Keratinocyte (primary cell): ENCODE data around the gene HRNR. TPM values are rescaled to one million over a fixed set of nuclear protein-coding genes. Genes with fewer than 3 reads are reported as not detected.

Source experiments
- DNase-seq: peaks from one replicate; pipeline ENCODE4 v3.0.0-alpha.2; 2011; ENCODE audit warnings: low read depth, missing footprints, low spot score
- FAIRE-seq: peaks from 2 replicates; lab custom pipeline; 2011; peaks lifted over from hg19 to GRCh38; lab: Jason Lieb, UNC
- H2AFZ ChIP-seq: 2 replicates; pipeline ENCODE4 v1.6.0; 2012; ENCODE audit warnings: low read length, control low read depth, inconsistent platforms; ENCODE audit not compliant: control insufficient read depth
- H3K27ac ChIP-seq: 2 replicates; pipeline ENCODE4 v1.5.1; 2011; ENCODE audit warnings: low read length; ENCODE audit not compliant: control insufficient read depth, insufficient read depth
- H3K27me3 ChIP-seq: 3 replicates; pipeline ENCODE4 v1.6.0; 2011; ENCODE audit warnings: low read length; ENCODE audit not compliant: control insufficient read depth, insufficient read depth; ENCODE audit errors: extremely low read depth
- H3K36me3 ChIP-seq, 2 experiments: 2 replicates in 1 of 2; 3 replicates in 1 of 2; pipeline ENCODE4 v1.5.1; 2011; ENCODE audit warnings: low read length in 2 of 2, mild to moderate bottlenecking in 1 of 2; ENCODE audit not compliant: control insufficient read depth in 2 of 2, insufficient read depth in 2 of 2; ENCODE audit errors: extremely low read depth in 1 of 2
- H3K4me1 ChIP-seq: 3 replicates; pipeline ENCODE4 v1.5.1; 2011; ENCODE audit warnings: low read length; ENCODE audit not compliant: control insufficient read depth, insufficient read depth; ENCODE audit errors: extremely low read depth
- H3K4me2 ChIP-seq: 3 replicates; pipeline ENCODE4 v1.6.0; 2011; ENCODE audit warnings: low read depth, low read length; ENCODE audit not compliant: control insufficient read depth, insufficient read depth; ENCODE audit errors: extremely low read depth
- H3K4me3 ChIP-seq, 3 experiments: fragments of 200-600 bp in 1 of 3; sonication (generic) in 1 of 3; 2 replicates in 2 of 3; 3 replicates in 1 of 3; pipeline ENCODE4 v1.5.1; 2011 to 2016; ENCODE audit warnings: low read length in 3 of 3, mild to moderate bottlenecking in 3 of 3, control low read depth in 2 of 3, inconsistent platforms in 1 of 3, low read depth in 1 of 3, mixed read lengths in 1 of 3, mixed run types in 1 of 3, moderate library complexity in 1 of 3; ENCODE audit not compliant: control insufficient read depth in 2 of 3, insufficient read depth in 2 of 3; ENCODE audit errors: extremely low read depth in 1 of 3
- H3K79me2 ChIP-seq: 2 replicates; pipeline ENCODE4 v1.6.0; 2012; ENCODE audit warnings: low read length; ENCODE audit not compliant: control insufficient read depth, insufficient read depth
- H3K9ac ChIP-seq: 3 replicates; pipeline ENCODE4 v1.6.0; 2011; ENCODE audit warnings: low read length; ENCODE audit not compliant: control insufficient read depth, insufficient read depth; ENCODE audit errors: extremely low read depth
- H3K9me1 ChIP-seq: 3 replicates; pipeline ENCODE4 v1.6.0; 2011; ENCODE audit warnings: low read length; ENCODE audit not compliant: control insufficient read depth, insufficient read depth; ENCODE audit errors: extremely low read depth
- H3K9me3 ChIP-seq: 2 replicates; pipeline ENCODE4 v1.5.1; 2012; ENCODE audit warnings: low read depth, low read length; ENCODE audit not compliant: control insufficient read depth
- H4K20me1 ChIP-seq: 3 replicates; pipeline ENCODE4 v1.6.0; 2011; ENCODE audit warnings: low read length; ENCODE audit not compliant: control insufficient read depth, insufficient read depth; ENCODE audit errors: extremely low read depth
- CTCF ChIP-seq, 3 experiments: IDR thresholded peaks in 1 of 3; conservative IDR thresholded peaks in 1 of 3; optimal IDR thresholded peaks in 1 of 3; 2 replicates in 2 of 3; 3 replicates in 1 of 3; pipeline versions ENCODE3 to v1.5.1; 2011; ENCODE audit warnings: low read length in 3 of 3, mild to moderate bottlenecking in 3 of 3, moderate library complexity in 2 of 3, control low read depth in 1 of 3, inconsistent platforms in 1 of 3; ENCODE audit not compliant: insufficient read depth in 2 of 3; ENCODE audit errors: extremely low read depth in 1 of 3
- EZH2 ChIP-seq: IDR thresholded peaks from one replicate; pipeline ENCODE4 v1.6.1; 2012; ENCODE audit warnings: inconsistent platforms, mild to moderate bottlenecking, low read length, moderate library complexity
- dilution Hi-C: fragments of 300-500 bp; cut with MboI; formaldehyde crosslinking; loops from one replicate; pipeline ENCODE4 v1.7.0; 2020; ENCODE audit warnings: low sequenced_read_pairs; ENCODE audit not compliant: extremely low pct_ligation_motif_present
- polyA plus RNA-seq, 5 experiments: library from polyadenylated mRNA; depleted of rRNA in 3 of 5; stranded (reverse) in 3 of 5; stranded (forward) in 1 of 5; unstranded in 1 of 5; fragments of >200 nt; gene quantifications; 1 replicate in 1 of 5; 2 replicates in 3 of 5; 3 replicates in 1 of 5; pipeline versions ENCODE4 v1.2.1 to v1.2.3, GENCODE V29; 2011 to 2012; ENCODE audit warnings: missing spikeins in 2 of 5, low read depth in 1 of 5, low replicate concordance in 1 of 5

The HRNR gene
- polyA plus RNA-seq, 1 donor (not counting 4 experiments of a cell fraction or from before 2014, with no cell fraction given) = 0.09 TPM

GRCh38 chr1:152182431-152182830 lies 41.6 kb downstream of the HRNR start:
- H3K4me1 ChIP-seq = peaks cover 65% of the 10 kb centered on the region
- DNase-seq = no peak

GRCh38 chr1:152179566-152179965 lies 44.4 kb downstream of the HRNR start:
- TF ChIP-seq CTCF (optimal IDR thresholded peaks at IDR 0.05 in 1 of 3, IDR thresholded peaks at IDR 0.05 in 1 of 3, conservative IDR thresholded peaks at IDR 0.05 in 1 of 3; ENCODE audit: extremely low read depth in 1 of 3, insufficient read depth in 2 of 3, low read length in 3 of 3) = no peak
- TF ChIP-seq EZH2 = no peak
- H3K9ac ChIP-seq = no peak overlapping the region
- H2AFZ ChIP-seq = peak overlapping the region; percentile 92
- H3K79me2 ChIP-seq = no peaks in the 10 kb centered on the region
- FAIRE-seq (peak; percentile 65), DNase-seq (no peak)
- dilution Hi-C loops = no loop called here
- H3K36me3 ChIP-seq = no peaks in the 10 kb centered on the region
- H3K27me3 ChIP-seq = no peaks in the 10 kb centered on the region
- H3K9me3 ChIP-seq = no peaks in the 10 kb centered on the region
- peak overlapping the region; percentile 40 for H3K4me2 ChIP-seq
- H3K9me1 ChIP-seq = no peaks in the 10 kb centered on the region
- no peaks in the 10 kb centered on the region for H4K20me1 ChIP-seq
- no peak overlapping the region for H3K4me3 ChIP-seq
- no peak overlapping the region for H3K27ac ChIP-seq
- peaks cover 38% of the 10 kb centered on the region for H3K4me1 ChIP-seq

More at GRCh38 chr1:152182431-152182830, 41.6 kb downstream of the HRNR start:
- FAIRE-seq = no peak
- no peak overlapping the region for H2AFZ ChIP-seq
- H3K9me1 ChIP-seq = no peaks in the 10 kb centered on the region
- H3K9ac ChIP-seq = peak overlapping the region; percentile 49
- peak overlapping the region; percentile 87 for H3K27ac ChIP-seq
- H3K27me3 ChIP-seq = no peaks in the 10 kb centered on the region
- H4K20me1 ChIP-seq = no peaks in the 10 kb centered on the region
- H3K4me2 ChIP-seq = peak overlapping the region; percentile 82
- no peaks in the 10 kb centered on the region for H3K36me3 ChIP-seq
- TF ChIP-seq CTCF (optimal IDR thresholded peaks at IDR 0.05 in 1 of 3, IDR thresholded peaks at IDR 0.05 in 1 of 3, conservative IDR thresholded peaks at IDR 0.05 in 1 of 3; ENCODE audit: extremely low read depth in 1 of 3, insufficient read depth in 2 of 3, low read length in 3 of 3) (peak; percentile 53 to 82 (median 70)), EZH2 (no peak)
- dilution Hi-C loops = no loop called here
- H3K9me3 ChIP-seq = no peaks in the 10 kb centered on the region
- H3K4me3 ChIP-seq = no peak overlapping the region
- no peaks in the 10 kb centered on the region for H3K79me2 ChIP-seq
